HepG2 (cell line): ENCODE results near the gene FNDC3B.

Experiments
- TAF1 ChIP-seq: sonication (generic); formaldehyde crosslinking; IDR thresholded peaks from 2 replicates; pipeline ENCODE4 v1.4.0; 2020; ENCODE audit warnings: missing genetic modification reagents
- TP53 ChIP-seq: sonication (generic); formaldehyde crosslinking; conservative IDR thresholded peaks from 2 replicates; pipeline ENCODE4 v1.4.0; 2020; ENCODE audit warnings: missing genetic modification reagents

DNA sequence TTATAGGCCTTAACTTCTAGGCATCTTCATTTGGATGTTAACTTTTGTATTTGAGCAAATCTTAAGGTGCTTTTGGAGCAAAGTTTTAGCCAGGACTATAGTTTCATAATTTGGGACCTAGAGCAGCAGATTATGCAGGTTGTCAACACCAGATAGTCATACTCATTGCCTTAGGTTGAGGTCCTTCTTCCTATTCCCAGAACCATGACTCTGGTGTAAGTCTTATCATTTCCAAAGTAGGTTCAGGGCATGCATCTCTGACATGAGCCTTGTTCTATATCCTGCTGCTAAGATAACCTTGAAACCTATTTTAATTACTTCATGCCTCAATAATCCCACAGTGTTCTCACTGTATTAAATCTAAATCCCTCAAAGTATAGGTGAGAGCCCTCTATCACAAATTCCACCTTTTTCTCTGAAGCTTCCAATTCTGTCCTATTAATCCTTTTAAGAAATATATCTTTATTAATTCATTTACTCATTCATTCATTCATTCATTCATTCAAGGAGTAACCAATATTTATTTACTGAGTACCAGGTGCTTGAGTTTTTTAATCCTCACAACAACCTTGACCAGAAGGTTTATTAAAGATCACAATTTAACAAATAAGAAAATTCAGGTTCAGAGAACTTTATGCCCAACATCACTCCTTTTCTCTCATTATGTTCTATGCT lies 2.7 kb upstream of the FNDC3B start:
- TF ChIP-seq TAF1 (no peak), TP53 (CRISPR knock-in tag) (no peak)
